LNCaP clone FGC (cell line): ENCODE data around the gene COPZ1.
A peak's percentile ranks its signal among the peaks of the same experiment; 100 is the strongest.
"Not testable (repeated sequence)": the region's sequence is repeated elsewhere in the genome, so short reads cannot be mapped to it uniquely, and the experiment has no call there.

Experiments
- DNase-seq: peaks from one replicate; pipeline ENCODE4 v3.0.0-alpha.2; 2011; ENCODE audit warnings: low read depth
- H3K4me3 ChIP-seq: 2 replicates; pipeline ENCODE4 v1.5.1; 2011; ENCODE audit warnings: mild to moderate bottlenecking, low read depth, low read length, control low read depth
- CTCF ChIP-seq: IDR thresholded peaks from 2 replicates; pipeline ENCODE4 v1.5.1; 2012; ENCODE audit warnings: mild to moderate bottlenecking; ENCODE audit not compliant: control insufficient read depth, insufficient read depth; ENCODE audit errors: extremely low read depth

Gene COPZ1

DNA sequence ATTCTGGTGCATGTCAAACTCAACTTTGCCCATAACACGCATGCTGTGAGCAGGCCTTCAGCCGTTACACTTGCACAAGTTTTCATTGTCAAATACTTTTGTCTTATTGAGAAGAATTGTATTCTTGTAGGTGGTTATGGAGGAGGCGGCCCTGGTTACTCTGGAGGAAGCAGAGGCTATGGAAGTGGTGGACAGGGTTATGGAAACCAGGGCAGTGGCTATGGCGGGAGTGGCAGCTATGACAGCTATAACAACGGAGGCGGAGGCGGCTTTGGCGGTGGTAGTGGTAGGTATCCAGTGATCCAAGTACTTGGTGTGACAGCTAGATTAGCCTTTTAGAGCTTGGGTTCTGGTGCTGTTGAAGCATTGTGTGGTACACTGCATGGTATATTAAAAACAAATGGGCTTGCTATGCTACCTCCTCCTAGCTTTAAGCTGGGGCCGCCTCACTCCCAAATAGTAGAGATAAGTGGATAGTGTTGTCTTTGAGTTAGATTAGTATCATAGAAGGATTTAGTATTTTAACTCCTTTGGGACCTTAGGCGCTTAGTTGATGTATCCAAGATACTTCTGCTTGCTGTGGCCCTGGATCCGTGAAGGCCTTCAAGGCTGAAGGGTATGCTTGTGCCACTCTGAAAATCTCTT, 41.9 kb upstream of the COPZ1 start:
- no peak for DNase-seq
- peak overlapping the region; percentile 84 for H3K4me3 ChIP-seq
- TF ChIP-seq CTCF, result no peak

- not testable (repeated sequence) for DNase-seq
These were observed 40.7 kb upstream of the COPZ1 start for GRCh38 chr12:54284070-54284780.

DNA sequence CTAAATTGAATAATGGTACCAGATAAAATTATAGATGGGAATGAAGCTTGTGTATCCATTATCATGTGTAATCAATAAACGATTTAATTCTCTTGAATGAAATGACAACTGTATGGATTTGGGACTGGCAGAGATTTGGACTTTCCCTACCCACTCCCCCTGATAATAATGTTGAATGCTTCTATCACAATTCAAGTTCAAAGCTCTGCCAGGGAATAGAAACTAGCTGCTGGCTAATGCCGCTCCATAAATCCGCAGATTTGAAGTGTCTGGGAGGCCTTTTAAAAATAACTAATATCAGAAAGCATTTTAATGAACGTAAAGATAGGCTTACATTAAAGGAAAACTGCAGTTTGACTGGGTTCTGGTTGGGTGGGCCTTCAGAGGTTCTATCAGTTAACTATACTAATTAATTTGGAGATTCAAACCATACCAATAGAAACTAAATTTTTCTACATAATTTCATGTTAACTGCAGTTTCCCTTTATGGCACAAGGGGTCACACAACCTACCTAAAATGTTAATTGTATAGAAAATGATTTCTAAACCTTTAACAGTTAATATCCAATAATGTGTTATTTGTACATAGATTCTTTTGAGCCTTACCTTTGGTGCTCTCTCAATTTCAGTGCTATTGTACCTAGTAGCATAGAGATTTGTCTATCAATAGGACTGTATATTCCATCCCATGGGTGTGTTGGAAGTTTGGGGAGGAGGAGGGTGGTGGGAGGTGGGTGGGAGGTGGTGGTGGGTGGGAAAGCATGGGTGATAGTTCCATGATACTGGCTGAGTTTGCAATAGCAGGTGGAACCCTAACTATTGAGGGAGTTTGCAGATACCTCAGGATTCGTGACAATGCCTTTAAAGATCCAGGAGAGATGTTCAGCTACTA, 39.5 kb upstream of the COPZ1 start:
- TF ChIP-seq CTCF, result peak; percentile 22; the same call in 1 of the 2 replicates
- H3K4me3 ChIP-seq, result no peak overlapping the region
- DNase-seq, result no peak

More at GRCh38 chr12:54284070-54284780, 40.7 kb upstream of the COPZ1 start:
- H3K4me3 ChIP-seq, result peak overlapping the region; percentile 84

DNA sequence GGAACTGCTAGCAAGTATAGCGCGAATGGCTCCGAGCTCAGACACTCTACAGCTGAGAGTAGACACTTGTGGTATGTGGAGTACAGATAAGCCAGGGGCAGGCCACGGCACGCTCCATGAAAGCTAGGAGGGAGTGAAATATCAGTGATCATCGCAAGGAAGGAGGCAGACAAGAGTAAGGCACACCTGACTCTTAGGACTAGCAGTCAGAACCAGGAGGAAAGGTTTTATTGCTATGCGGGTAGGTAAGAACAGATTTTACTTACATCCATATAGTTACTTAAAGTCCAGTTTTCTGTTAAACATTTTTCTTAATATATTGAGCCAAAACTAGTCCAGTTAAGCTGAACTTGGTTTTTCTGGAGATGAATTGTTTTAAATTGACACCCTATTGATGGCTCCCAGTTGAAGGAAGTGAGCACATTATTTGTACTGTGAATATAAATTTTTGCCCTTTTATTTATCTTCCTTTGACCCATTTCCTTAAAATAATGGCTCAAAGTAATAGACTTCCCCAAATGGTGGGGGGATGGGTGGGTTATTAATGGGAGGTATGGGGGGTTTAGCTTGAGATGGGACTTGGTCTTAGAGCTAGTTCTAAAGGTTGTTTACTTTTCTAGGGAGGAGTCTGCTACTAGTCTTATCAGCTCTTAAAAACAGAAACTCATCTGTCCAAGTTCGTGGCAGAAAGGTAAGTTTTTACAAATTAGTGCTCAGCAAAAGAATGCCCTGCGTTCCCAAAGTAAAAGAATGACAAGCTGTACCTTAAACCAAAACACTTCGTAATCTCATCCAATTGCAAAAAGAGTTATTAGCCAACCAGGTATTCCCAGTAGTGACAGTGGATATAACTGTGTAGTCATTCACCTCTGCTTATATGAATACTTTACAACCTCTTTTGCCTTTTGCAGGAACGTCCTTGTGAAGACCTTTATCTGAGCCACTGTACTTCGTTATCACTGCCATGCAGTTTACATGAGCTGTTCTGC, 38.6 kb upstream of the COPZ1 start:
- no peak for DNase-seq
- H3K4me3 ChIP-seq, result no peak overlapping the region
- no peak for TF ChIP-seq CTCF

DNA sequence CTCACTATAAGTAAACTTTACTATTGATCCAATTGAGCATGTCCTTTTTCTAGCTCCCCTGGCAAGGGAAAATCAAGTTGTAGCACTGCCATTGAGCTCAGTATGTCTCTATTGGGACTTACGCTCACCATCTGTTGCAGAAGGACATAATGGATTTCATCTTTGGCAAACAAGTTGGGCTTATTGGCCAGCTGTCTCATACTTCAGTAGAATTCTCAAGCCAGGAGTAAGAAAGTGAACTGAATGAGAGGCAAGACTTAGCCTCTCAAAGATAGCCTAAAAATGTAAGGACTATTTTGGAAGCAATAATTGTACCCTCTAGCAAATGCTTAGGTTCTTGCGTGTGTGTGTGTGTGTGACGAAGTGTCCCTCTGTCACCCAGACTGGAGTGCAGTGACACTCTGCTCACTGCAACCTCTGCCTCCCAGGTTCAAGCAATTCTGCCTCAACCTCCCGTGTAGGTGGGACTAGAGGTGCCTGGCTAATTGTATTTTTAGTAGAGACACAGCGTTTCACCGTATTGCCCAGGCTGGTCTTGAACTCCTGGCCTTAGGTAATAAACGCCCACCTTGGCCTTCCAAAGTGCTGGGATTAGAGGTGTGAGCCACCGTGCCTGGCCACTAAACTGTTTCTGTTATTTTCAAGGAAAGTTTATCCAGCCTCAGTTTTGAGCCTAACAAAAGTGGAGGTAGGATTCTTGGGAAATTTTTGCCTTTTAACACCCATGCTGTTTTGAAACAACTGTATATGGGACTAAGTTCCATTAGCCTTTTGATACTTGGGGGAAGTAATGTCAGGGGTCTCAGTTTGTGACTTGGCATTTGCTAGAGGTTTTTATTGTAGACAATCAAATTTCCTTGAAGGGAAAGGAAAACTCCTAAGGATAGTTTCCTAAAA, 37.4 kb upstream of the COPZ1 start:
- H3K4me3 ChIP-seq, result no peak overlapping the region
- no peak for DNase-seq
- TF ChIP-seq CTCF, result no peak

DNA sequence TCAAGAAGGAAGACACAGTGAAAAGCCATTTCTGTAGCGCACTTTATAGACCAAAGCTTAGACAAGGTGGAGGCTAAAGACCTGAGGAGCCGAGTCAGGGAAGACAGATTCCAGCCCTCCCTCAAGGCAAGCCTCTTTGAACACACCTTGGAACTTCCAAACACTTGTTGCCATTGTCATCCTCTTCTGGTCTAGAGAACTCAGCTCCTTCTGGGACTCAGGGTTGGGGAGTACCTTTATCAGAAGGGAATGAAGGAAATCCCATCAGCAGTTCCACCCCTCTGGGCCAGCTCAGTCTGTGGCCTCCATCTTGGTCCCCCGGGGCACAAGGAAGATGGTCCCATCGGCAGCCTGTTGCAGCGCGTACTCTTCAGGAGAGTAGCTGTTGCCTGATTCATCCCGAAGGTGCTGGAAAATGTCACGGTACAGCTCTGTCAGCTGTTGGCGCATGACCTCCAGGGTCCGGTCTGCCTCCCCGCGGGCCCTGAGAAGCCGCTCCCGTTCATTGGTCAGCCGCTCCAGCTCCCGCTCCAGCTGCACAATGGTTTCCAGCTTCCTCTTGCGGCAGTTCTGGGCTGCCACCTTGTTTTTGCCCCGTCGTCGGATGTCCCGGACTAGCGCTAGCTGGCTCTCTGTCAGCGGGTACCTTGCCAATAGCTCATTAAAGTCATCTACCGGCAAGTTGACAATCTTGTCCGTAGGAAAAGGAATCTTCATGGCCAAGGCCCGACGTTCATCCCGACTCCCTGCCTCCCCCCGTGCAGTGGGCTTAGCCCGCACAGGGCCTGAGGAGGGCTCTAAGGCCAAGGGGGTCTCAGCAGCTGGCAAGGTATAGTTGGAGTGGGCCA, 32.6 kb upstream of the COPZ1 start:
- no peak for DNase-seq
- no peak for TF ChIP-seq CTCF
- no peak overlapping the region for H3K4me3 ChIP-seq
